Activated CD4-positive, CD25-positive, alpha-beta regulatory T cell (primary cell): ENCODE measurements around the gene SLC7A1.

Source experiments
- DNase-seq, 4 experiments: peaks; one replicate each; lab custom pipeline; 2025; lab: John Stamatoyannopoulos, UW

The SLC7A1 gene

DNA sequence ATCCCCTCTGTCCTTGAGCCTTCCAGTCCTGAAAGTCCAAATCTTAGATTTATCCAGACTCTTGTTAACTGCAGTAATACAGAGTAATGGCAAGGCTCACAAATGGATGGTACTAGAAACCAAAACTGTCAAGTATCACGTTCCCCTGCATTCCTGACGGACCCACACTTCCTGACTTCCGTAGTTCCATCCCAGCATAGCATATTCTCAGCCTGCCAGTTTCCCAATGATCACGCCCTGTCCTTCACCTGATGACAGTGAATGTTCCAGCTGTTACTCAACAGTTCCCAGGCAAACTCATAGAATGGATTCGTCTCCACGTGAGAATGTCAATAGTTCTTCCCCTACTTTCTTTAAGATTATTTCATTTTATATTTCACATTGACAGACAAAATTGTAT lies 33.6 kb downstream of the SLC7A1 start:
- no peak for DNase-seq

DNA sequence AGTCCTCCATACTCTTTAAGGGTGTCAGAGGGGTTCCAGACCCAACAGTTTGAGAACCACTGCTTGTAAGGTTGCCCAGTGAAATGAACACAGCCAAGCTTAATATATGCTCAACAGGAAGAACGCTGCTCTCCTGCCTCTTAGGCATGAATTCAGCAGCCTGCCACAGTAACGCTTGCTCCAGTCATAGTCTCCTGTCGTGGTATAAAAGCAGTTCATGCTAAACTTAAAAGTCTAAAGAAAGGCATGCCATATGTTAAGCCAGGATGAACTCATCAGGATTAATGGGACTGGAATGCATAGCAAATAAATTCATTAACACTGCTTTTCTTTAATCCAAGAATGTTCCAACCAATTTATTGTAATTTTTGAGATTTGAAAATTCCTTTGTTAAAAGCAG lies 38.7 kb downstream of the SLC7A1 start:
- no peak for DNase-seq

DNA sequence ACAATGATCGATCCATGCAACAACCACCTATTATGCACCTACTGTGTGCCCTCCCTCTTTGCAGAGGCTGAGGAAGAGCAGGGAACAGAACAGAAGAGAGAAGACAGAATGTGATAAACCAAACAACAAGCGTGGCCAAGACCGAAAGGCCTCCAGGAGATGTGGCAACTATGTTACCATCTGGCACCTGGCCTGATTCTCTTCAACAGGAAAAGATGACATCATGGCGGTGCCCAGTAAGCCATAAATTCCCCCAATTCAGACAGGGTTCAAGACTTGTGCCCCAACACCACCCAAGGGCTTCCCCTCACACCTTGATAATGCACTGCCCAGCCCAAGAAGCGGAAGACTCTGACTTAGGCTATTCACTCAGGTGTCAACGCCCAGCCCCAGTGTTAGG lies 44.3 kb downstream of the SLC7A1 start:
- no peak for DNase-seq

DNA sequence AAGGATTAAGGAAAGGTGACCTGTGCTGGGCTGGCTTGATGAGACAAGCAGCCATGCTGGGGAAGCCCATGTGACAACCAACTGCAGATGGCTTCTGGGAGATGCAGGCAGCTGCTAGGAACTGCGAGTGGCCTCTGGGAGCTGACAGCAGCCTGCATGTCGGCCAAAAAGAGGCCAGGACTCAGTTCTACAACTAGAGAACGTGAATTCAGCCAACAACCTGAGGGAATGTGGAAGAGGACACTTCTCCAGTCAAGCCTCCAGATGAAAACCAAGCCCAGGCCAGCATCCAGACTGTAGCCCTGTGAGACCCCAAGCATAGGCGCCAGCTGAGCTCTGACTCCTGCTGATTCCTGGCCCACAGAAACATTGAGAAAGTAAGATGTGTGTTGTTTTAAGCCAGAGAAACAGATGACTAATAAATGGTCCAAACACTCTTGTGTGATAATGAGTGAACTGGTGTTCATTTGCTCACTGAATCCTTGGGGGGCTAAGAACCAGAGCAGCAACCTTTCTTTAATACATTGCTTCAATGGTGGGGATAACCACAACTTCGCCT lies 45.0 kb downstream of the SLC7A1 start:
- DNase-seq = no peak

DNA sequence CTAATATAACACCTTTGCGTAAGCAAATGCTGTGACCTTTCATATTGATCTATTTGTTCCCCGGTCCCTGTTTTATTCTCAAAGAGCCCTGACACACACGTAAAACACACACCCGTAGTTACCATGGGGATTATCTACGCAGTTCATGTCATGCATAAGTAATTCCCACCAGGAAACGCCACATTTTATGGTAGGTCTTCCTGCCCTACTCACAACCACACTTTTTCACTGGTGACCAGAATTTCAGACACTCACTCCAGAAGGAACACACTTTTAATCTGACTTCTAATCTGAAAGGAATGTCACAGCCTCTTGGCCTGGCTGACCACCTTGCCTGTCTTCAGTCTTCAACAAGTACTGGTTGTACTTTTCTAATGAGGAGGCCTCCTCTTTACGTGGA lies 46.8 kb downstream of the SLC7A1 start:
- no peak for DNase-seq

DNA sequence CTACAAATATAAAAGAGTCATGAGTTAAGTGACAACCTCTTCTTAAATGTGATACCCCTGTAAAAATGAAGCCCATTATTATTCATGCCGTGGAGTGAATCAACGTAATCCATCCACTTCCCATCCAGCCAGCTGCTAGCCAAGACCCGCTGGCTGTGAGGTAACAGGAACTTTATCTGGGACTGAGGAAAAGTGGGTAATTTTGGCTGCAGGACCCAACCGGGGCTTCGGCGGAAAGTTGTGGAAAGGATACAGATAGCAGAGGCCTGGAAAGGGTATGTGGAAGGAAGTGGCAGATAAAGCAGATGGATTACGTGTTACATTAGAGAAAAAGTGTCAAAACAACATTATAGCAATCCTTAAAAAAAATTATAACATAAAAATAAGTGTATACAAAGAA lies 48.3 kb downstream of the SLC7A1 start:
- no peak for DNase-seq

DNA sequence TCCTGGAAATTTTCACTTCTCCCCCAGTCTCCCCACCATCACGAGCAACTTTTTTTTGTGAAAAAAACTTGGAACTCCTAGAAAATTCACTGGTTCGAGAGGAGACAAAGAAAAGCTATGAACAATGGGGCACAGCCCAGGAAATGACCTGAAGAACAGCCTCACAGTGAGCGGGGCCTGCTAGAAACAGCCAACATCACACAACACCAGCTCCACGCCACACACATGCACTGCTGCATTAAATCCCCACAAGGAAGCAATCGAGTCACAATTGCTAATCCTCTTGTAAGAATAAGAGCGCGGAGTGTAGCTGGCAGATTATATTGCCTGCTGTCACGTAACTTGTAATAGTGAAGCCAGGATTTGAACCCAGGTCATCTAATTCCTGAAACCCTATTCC lies 48.8 kb downstream of the SLC7A1 start:
- DNase-seq = no peak

DNA sequence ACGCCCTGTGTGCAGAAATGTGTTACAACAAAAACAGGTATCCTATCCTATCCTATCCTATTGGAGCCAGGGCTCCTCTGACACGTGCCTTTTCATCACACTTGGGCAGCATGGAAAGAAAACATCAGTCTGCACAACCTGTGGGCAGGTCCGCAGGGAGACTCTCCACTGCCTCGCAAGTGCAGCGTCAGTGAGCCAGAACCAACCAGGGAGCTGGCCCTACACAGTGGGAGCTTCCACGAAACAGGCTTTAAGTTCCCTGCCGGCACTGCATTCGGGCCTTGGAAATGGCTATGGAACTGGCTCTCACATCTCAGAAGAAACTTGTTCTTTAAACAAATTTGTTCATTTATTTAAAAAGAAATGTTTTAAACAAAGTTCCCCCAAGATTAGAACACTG lies 49.5 kb downstream of the SLC7A1 start:
- DNase-seq = no peak

DNA sequence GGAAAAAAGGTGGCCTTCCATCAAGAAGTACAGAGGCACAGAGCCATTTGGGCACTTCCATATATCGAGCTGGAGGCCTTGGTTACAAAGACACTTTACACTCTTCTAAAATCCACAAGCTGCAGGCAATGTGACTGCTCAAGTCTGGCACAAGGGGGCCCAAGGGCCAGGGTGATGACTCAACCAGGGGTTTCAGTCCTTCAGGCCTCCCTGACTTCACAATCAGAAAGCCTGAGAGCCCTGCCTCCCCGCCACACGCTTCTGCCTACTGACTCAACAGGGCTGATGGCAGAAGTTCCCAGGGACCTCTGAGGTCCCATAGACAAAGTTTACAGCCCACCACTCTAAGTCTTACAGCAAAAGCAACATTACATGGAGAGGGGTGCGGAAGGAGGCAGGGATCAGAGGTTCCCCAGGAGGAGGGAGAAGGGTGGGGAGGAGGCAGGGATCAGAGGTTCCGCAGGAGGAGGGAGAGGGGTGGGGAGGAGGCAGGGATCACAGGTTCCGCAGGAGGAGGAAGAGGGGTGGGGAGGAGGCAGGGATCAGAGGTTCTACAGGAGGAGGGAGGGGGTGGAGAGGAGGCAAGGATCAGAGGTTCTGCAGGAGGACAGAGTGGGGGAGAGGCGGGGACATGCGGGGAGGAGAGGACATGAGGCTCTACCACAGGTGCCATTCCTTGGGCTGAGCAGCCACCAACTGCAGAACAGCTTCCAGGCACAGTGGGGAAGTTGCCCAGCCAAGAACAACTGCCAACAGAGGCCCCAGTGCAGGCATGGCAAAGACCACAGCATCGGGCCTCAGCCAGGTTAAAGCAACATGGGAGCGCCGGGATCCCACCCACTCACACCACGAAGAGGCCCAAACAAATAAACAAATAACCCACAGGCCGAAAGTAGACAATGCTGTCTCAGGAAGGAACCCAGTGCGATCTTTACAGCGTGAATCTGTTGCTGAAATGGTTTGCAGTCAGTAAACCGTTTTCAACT lies 52.0 kb downstream of the SLC7A1 start:
- DNase-seq = peak in 2 of 4 experiments; percentile 8 to 15

DNA sequence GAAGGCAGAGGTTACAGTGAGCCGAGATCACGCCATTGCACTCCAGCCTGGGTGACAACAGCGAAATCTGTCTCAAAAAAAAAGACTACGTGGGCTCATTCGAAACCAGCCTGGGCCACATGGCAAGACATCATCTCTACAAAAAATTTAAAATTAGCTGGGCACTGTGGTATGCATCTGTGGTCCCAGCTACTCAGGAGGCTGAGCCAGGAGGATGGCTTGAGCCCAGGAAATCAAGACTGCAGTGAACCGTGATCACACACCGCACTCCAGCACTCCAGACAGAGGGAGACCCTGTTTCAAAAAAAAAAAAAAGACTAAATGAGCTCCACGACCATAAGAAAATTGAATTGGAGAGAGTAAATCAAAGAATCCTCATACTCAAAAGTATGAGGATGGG lies 53.1 kb downstream of the SLC7A1 start:
- no peak for DNase-seq

DNA sequence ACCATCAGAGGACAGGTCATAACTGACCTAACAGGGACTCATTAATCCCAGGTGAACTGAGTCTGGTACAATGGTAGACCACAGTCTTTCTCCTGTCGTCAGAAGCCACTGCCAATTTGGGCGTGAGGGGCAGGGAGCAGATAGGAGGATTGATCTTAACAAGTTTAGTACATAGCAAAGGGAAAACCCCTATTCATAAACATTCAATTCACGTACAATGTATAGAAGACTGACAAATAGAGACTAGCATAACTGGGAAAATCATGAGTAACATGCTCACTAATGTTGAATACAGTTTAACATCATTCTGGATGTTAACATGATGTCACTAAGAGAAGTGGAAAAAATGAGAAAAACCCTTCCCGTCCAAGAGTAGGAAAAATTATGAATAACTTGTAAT lies 54.1 kb downstream of the SLC7A1 start:
- DNase-seq = no peak

DNA sequence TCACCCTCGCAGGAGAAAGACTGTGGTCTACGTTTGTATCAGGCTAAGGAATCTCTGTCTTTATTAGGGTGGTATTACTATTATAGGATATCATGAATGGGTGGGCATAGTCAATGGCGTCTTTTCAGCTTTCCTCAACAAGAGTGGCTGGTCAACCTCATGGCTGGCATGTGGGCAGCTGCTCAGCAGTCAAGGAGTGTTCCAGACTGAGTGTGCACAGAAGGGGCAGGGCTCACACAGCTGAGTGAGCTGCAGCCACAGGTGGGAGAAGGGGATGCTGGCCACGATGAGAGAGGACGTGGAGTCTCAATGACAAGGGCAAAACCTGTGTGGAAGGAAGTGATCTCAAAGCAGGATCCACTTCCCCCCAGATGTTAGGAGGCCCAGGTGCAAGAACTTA lies 54.7 kb downstream of the SLC7A1 start:
- no peak for DNase-seq

DNA sequence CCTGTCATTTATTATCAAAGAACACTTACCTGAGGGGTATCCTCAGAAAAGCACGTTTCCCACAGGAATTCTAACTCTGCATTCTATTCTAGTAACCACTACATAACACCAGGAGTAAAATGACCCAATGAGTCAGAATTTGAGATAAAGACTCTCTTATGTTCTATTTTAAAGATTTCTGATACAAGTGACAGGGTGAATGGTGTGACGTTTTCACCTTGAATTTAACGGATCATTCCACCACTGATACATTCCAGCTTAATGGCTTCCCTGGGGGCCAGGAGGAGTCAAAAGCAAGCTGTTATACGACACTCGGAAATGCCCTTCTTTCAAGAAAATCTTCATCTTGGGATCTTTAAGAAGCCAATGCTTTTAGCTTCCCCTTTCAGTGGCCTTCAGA lies 55.2 kb downstream of the SLC7A1 start:
- no peak for DNase-seq

DNA sequence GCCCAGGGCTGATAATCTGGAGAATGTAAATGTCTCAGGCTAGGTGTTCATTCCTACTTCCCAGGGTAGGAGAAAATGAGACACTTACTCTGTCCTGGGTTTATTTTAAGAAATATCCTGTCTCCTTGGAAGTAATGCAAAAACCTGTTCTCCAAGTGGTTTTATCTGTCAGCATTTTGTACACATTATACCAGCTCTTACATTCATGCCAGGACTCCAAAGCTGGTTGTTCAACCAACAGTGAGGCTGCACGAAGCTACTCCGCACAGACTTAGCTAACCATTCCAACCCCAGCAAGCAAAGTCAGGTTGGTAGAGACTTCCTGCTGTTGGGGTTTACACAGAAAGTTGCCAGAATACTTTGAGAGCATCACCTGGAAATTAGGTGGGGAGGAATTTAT lies 55.6 kb downstream of the SLC7A1 start:
- no peak for DNase-seq

DNA sequence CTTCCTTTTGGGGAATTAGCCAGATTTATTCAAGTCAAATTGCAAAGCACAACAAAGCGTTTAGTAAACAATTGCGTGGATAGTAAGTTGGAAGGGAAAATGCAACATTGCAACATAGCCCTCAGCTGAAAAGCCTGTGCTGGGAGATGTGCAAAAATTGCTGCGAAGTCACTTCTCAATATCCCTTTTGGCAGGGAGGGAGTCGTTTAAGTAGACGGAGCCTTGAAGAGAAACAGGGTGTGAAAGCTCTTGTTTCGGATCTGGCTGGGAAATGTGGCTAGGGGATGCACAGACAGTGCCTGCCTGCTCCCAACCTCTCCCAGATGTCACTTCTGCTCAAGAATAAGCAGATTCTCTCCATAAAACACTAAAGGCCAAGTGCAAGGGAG lies 56.8 kb downstream of the SLC7A1 start:
- no peak for DNase-seq

DNA sequence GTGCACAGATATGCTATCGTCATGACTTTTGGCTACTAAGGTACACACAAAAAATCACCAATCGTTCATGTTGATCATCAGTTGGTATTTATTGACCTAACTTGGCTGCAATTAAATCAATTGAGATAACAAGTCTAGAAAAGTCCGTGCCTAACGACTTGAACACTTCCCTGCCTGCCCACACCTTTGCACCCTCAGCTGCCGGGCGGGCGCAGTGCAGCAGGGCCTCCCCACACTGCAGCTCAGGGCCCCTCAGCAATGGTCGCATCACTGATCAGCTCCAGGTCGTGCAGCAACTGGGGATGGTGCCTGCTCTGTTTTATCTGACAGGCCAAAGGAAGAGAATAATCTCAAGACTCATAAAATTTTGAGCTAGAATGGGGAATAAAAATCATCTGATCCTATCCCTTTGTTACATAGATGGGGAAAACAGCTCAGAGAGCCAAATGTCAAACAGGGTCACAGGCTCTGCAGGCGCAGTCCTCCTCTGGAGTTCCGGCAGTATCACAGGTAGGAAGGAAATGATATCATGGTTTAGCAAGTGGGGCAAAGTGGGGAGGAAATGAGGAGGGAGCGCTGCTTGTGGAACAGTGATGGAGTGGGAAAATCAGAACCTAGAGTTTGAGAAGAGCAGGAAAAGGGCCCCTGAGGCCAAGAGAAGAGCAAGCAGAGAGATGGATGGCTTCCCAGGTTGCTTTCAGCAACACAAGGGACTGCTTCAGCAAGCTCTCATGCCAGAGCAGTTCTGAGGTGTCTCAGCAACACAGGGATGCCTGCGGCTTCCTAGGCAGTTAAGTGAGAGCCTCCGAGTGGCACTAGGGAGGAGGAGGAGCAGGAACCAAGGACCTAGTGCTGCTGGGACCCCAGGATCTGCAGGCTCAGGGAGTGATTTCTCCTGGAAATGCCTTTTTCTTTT lies 57.5 kb downstream of the SLC7A1 start:
- DNase-seq = no peak

DNA sequence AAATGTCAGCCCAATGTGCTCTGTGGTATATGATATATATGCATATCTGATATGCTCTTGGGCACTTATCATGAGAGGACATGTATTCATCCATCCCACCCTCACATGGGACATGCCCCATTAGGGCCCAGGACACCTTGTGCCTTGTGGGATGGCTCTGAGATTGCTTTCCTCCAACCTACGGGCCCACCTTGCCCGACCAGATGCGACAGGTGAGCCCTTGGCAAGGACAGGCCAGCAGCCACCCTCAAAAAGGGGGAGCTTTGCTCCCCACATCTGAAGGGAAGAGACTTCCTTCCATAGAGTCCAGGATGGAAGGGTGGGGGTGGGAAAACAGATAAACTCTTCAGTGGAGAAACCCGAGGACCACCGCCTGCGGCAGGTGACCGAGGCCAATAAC lies 58.6 kb downstream of the SLC7A1 start:
- DNase-seq = no peak

DNA sequence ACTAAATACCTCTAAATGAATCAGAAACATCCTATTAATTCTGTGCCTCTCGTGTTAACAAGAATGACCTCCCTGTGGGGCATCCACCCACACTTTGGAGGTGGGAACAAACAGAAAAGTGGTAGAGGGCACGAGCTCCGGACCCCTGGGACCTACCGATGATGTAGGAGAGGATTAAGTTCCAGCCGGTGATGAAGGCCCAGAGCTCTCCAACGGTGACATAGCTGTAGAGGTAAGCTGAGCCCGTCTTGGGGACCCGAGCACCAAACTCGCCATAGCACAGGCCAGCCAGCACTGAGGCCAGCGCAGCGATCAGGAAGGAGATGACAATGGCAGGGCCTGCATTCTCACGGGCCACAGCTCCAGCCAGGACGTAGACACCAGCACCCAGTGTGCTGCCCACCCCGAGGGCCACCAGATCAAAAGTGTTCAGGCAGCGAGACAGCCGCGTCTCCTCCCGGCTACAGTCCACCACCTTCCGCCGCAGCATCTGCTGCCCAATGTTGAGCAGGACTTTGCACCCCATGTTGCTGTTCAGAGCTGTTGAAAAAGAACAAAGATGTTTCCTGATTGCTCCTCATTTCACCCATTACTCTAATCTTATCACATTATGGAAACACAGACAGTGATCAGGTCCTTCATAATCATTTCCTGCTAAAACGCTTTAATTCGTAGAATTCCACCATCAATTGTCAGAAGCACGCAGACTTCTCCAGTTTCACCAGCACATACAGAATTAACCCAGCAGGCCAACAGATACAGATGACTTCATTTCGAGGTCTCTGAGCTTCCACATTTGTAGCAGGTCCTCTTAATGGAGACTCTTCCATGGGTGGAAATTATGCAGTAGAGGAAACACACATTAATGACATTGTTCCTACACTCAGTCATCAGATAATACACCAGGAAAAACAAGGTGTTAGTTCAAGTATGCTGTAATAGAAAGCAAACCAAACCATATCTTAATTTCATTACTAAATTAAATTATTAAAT lies 59.5 kb downstream of the SLC7A1 start:
- no peak for DNase-seq

DNA sequence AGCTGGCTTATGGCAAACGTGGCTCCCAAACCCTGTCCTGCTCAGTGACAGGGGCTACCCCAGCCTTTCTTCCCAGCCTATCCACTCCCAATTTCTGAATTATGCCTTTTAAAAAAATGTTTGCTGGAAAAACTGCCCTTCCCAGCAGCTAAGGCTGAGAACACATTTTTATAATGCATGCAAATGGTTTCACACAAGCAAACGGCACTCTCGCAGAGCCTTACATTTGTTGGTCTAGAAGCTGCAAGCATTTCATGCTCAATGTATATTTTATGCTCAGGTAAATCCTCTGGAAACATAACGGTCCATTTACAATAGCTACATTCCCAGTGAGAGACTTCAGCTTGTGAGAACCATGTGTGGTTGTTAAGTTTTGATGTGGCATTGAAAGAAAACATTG lies 61.4 kb downstream of the SLC7A1 start:
- DNase-seq = no peak

DNA sequence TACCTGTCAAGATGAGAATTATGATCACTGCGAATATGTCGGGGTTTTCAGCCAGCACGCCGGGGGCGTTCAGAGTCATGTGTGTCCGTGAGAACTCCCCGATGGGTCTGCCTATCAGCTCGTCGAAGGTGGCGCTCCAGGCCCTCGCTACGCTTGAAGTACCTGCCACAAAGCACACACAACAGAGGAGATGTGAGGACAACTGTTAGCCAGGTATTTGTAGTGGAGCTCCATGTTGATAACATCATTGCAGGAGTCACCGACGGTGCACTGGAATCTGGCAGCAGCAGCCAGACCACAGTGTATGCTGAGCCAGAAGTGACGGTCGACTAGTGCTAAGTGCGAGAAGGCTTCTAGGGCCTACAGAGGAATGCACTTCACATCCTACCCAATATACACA lies 62.7 kb downstream of the SLC7A1 start:
- DNase-seq = no peak

DNA sequence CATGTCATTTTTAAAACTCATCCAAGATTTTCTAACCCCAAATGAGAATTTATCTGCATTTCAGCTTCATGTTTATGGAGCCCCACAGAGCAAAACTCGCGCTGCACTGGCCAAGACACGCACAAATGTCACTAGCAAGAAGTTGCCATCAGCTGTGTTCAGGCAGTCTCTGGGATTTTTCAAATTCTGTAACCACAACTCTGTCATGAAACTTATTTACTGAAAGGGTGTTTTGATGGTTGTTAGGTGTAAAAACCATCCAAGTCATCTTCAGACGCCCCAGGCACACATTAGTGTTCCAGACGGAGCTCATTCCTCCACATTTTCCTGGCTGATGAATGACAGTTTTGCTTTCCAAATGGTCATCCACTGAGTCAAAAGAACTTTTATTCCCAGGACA lies 63.4 kb downstream of the SLC7A1 start:
- DNase-seq = no peak
